OCI-LY7 (cell line): Measurements from ENCODE around the gene TOR2A.

Experiments
- CTCF ChIP-seq: fragments of 200-600 bp; sonication (generic); conservative IDR thresholded peaks from 2 replicates; pipeline ENCODE4 v1.5.1; 2014; ENCODE audit warnings: mild to moderate bottlenecking, antibody characterized with exemption, low read length, moderate library complexity, mixed read lengths
- EZH2phosphoT487 ChIP-seq: fragments of 200-600 bp; sonication (generic); IDR thresholded peaks from 2 replicates; pipeline ENCODE4 v1.6.1; 2018; ENCODE audit warnings: low read depth, borderline replicate concordance, mild to moderate bottlenecking, mixed run types, antibody characterized with exemption, low read length, moderate library complexity, mixed read lengths

GRCh38 chr9:127771570-127772189, 36.6 kb upstream of the TOR2A start:
- no peak for TF ChIP-seq CTCF
- no peak for TF ChIP-seq EZH2phosphoT487
